Activated CD4-positive, alpha-beta T cell treated with anti-CD3 and anti-CD28 coated beads, Interleukin-2, amount 50 U/mL, for 16 hours (primary cell): Measurements from ENCODE around the gene ADGRB2.

Experiments
- DNase-seq: peaks from one replicate; pipeline ENCODE4 v3.0.0-alpha.2; 2020

Gene ADGRB2

GRCh38 chr1:31748365-31748764 lies 15.8 kb downstream of the ADGRB2 start:
- DNase-seq = no peak

- no peak for DNase-seq
Measured at GRCh38 chr1:31747304-31747703, 16.8 kb downstream of the ADGRB2 start.

GRCh38 chr1:31746687-31747086 lies 17.5 kb downstream of the ADGRB2 start:
- DNase-seq = no peak

GRCh38 chr1:31745946-31746670 lies 18.0 kb downstream of the ADGRB2 start:
- DNase-seq = no peak

- DNase-seq = peak; percentile 59
Measured at GRCh38 chr1:31745096-31745945, 18.8 kb downstream of the ADGRB2 start.

GRCh38 chr1:31744165-31744888 lies 19.8 kb downstream of the ADGRB2 start:
- DNase-seq = no peak

- no peak for DNase-seq
Measured at GRCh38 chr1:31742462-31743212, 21.5 kb downstream of the ADGRB2 start.

GRCh38 chr1:31739346-31739745 lies 24.8 kb downstream of the ADGRB2 start:
- peak; percentile 57 for DNase-seq

GRCh38 chr1:31736675-31737074 lies 27.5 kb downstream of the ADGRB2 start:
- DNase-seq = no peak

GRCh38 chr1:31735571-31735970 lies 28.6 kb downstream of the ADGRB2 start:
- no peak for DNase-seq

- DNase-seq = no peak
Measured at GRCh38 chr1:31734582-31735107, 29.5 kb downstream of the ADGRB2 start.

- no peak for DNase-seq
Measured at GRCh38 chr1:31733389-31734219, 30.5 kb downstream of the ADGRB2 start.

GRCh38 chr1:31732751-31733289 lies 31.3 kb downstream of the ADGRB2 start:
- no peak for DNase-seq

- no peak for DNase-seq
Measured at GRCh38 chr1:31732343-31732742, 31.8 kb downstream of the ADGRB2 start.

GRCh38 chr1:31731049-31731565 lies 33.0 kb downstream of the ADGRB2 start:
- DNase-seq = no peak

GRCh38 chr1:31730336-31731048 lies 33.6 kb downstream of the ADGRB2 start:
- DNase-seq = no peak

- DNase-seq = no peak
Measured at GRCh38 chr1:31727849-31728248, 36.3 kb downstream of the ADGRB2 start.

GRCh38 chr1:31727195-31727594 lies 36.9 kb downstream of the ADGRB2 start:
- no peak for DNase-seq

GRCh38 chr1:31726715-31727114 lies 37.4 kb downstream of the ADGRB2 start:
- no peak for DNase-seq
